22Rv1 (cell line): ENCODE data around the gene TK2.

ENCODE experiments used
- ZFX ChIP-seq: fragments of 450-650 bp; IDR thresholded peaks from 2 replicates; pipeline ENCODE4 v1.6.1; 2017; ENCODE audit warnings: antibody characterized with exemption, borderline replicate concordance
- TF ChIP-seq, protein P1 (sequence below): fragments of 450-650 bp; IDR thresholded peaks from 2 replicates; pipeline ENCODE4 v1.5.1; 2017; ENCODE audit warnings: mild to moderate bottlenecking

DNA sequence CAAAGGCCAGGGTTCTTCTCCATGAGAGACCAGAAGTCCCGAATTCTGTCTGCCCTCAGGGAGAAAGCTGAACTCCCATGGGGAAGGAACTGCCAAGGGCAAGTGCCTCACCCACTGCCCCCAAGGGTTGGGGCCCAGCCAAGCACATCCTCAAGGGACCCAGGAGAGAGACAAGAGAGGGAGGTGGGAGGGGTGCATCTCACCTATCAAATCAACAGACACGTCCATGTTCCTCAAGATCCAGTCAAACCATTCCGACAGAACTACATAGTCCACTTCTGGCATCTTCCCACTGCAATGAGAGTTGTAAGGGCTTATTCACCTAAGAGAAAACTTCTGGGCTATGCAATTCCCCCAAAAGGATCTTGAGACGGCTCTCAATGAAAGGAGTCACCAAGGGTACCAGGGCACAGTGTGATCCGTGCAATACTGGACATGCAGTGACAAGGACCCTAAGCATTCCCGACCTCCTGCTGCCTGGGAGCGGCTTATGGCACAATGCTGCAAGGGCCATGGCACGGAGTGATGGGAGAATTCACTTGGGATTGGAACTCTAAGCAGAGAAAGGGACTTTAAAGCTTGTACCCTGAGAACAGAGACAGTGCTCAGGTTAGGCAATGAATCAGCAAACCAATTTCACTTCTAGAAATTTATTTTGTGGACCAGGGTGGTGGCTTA lies 32.2 kb downstream of the TK2 start:
- TF ChIP-seq, protein P1, sequence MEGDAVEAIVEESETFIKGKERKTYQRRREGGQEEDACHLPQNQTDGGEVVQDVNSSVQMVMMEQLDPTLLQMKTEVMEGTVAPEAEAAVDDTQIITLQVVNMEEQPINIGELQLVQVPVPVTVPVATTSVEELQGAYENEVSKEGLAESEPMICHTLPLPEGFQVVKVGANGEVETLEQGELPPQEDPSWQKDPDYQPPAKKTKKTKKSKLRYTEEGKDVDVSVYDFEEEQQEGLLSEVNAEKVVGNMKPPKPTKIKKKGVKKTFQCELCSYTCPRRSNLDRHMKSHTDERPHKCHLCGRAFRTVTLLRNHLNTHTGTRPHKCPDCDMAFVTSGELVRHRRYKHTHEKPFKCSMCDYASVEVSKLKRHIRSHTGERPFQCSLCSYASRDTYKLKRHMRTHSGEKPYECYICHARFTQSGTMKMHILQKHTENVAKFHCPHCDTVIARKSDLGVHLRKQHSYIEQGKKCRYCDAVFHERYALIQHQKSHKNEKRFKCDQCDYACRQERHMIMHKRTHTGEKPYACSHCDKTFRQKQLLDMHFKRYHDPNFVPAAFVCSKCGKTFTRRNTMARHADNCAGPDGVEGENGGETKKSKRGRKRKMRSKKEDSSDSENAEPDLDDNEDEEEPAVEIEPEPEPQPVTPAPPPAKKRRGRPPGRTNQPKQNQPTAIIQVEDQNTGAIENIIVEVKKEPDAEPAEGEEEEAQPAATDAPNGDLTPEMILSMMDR = no peak
- no peak for TF ChIP-seq ZFX
